ENCODE results near the gene MYZAP.
A peak's percentile ranks its signal among the peaks of the same experiment; 100 is the strongest.

Gene MYZAP

DNA sequence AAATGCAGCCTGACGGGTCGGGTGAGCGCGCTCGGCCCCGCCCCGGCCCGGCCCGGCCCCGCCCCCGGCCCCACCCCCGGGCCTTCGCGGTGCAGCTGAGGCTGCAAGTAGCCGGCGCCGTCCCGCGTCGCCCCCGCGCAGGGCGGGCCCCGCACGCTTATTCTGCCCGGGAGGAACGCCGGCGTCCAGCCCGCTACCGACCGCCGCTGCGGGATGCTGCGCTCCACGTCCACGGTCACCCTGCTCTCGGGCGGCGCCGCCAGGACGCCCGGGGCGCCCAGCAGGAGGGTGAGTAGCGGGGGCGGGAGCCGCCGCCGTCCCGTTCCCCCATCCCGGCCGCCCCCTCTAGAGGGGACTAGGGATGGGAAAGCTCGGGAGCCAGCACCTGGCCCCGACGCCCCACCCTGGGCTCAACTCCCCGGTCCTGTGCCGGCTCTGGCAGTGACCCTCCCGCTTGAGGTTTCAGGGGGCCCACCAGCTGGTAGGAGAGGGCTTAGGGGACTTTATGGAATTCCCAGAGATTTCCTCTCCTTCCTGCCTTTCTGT is at the start of gene MYZAP:
MYZAP (plus strand) TSS at position 83 of the 546 bp plus-strand sequence; CDS start at position 214, 131 bp downstream.
- no peak for FAIRE-seq

DNA sequence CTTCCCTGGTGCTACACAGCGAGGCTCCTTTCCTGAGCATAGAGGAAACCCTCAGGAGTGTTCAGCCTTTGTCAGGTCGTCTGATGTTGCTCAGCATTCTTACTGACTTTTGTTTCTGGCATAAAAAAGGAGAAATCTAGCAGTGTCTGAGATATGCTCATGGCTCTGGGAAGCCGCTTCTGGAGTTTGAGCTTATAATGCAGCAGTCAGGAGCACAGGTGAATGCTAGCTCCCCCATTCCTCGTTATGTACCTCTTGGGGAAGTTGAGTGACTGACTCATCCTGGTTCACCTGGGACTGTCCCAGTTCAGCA is 49.2 kb upstream of the MYZAP start:
- DNase-seq (ENCODE audit: insufficient read length, low spot score) (no peak), FAIRE-seq (no peak)

More for the DNA sequence above, at the start of gene MYZAP:
- peak; percentile 44 for DNase-seq (ENCODE audit: insufficient read length, low spot score)

DNA sequence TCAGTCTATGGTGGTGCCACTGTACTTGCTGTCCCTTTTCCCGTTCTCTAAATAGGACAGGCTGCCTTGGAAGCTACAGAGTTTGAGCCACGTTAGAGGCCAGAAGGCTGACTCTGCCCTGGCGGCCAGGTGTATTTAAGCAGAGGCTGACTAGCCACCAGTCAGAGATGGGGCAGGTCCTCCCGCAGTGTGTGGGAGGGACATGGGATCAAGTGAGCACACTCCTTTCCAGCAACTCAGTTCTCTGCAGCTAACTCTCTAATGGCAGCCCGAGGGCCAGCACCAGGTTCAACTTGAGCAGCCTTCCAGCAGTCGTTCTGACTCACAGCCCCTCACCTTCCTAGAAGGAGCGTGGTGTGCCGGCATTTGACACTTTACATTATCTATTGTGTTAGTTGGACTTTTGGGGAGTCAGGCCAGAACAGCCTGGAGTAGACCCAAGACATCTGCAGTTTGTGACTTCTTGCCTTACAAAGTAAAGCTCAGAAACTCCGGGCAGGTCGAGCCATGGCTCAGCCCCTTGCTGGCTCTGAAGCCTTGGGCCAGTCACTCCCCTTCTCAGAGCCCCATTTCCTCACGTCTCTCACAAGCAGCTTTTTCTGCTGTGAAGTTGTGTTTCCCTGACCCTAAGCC is 46.7 kb upstream of the MYZAP start:
- no peak for FAIRE-seq
- no peak for DNase-seq (ENCODE audit: insufficient read length, low spot score)

GRCh38 chr15:57545995-57546394 is 45.7 kb upstream of the MYZAP start:
- no peak for DNase-seq (ENCODE audit: insufficient read length, low spot score)
- FAIRE-seq = no peak

- no peak for FAIRE-seq
- DNase-seq (ENCODE audit: insufficient read length, low spot score) = no peak
These were observed 44.4 kb upstream of the MYZAP start for GRCh38 chr15:57547243-57547755.

DNA sequence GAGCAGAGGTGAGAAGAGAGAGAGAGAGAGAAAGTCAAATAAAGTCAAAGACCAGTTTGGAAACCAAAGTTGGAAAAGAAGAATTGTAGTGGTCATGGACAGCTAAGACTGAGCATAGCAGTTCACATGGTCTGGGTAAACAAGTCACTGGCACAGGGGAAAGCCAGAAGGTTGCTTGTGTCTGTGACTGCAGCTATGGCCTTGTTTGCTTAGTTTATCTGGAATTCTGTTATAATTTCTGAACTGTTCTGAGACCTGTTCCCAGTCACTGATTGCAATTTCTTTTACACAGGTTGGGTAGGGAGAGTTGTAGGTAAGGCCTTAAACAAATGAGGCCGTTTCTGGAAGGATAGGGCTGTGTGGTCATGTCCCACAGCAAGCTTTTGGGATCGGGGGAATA is 43.4 kb upstream of the MYZAP start:
- DNase-seq (ENCODE audit: insufficient read length, low spot score) = no peak
- FAIRE-seq = no peak

GRCh38 chr15:57548835-57549234 is 42.9 kb upstream of the MYZAP start:
- DNase-seq (ENCODE audit: insufficient read length, low spot score) = no peak
- no peak for FAIRE-seq

- FAIRE-seq (no peak), DNase-seq (ENCODE audit: insufficient read length, low spot score) (no peak)
These were observed 41.8 kb upstream of the MYZAP start for GRCh38 chr15:57549935-57550334.

DNA sequence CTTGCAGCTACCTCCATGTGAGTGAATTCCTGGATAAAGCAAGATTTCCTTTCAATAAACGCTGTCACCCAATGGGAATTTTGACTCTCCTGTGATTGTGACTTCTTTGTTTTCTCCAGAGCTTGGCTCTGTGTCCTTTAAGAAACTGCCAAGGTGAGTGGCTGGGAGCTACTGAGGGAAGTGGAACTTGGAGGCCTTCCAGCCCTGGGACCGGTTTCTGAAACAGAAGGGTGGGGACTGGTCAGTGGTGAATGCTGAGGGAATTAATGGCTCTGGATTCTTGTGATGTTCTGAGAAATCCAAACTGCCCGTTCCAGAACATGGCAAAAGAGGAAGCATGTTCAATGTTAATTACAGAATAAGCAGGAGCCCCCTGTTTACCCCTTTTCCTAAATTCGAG is 41.1 kb upstream of the MYZAP start:
- FAIRE-seq = no peak
- DNase-seq (ENCODE audit: insufficient read length, low spot score) = no peak

- DNase-seq (ENCODE audit: insufficient read length, low spot score) (peak; percentile 86), FAIRE-seq (peak; percentile 70)
These were observed 39.7 kb upstream of the MYZAP start for GRCh38 chr15:57551715-57552677.

DNA sequence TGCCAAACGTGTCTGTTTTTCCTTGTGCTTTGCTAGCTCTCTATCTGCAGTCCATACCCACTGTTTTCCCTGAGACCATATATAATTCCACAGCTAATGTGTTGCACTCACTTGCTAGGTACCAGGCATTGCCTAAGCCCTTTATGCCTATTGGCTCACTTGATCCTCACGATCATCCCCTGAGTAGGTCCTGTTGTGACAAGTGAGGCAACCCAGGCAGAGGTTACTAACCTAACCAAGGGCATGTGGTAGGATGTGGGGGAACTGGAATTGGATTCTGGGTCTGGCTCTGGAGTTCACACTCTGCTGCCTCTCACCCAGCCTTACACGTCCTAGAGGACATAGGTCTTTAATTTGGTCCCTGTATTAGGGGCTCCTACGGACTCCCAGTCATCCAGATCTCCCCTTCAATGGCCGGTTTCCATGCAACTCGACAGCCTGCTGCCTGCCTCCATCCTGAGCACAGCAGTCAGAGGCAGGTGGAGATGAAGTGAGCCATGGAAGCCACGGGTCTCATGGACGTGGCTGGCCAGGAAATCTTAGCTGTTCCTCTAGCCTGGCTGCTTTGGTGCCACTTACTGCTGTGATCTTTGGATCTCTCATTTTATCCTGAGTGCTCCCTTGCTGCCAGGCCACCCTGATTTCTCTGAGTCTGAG is 38.9 kb upstream of the MYZAP start:
- DNase-seq (ENCODE audit: insufficient read length, low spot score) (no peak), FAIRE-seq (no peak)

DNA sequence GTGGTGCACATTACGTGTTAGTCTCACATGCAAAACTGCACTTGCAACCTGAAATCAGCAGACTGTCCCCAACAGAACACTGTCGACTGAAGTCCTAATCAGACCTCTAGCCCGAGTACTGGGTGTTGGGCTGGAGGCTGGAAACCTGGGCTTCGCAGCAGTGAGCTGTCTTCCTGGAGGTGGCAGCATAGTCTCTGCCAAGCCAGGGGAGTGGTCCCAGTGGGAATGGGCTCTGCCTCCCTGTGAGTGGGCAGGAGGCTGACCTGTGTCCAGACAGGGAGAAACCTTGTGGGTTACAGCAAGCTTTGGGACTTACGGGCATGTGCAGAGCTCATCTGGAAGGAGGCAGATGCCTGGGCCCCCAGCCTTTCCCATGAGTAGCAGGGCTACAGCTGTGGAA is 38.2 kb upstream of the MYZAP start:
- no peak for FAIRE-seq

GRCh38 chr15:57554063-57554811 is 37.5 kb upstream of the MYZAP start:
- DNase-seq (ENCODE audit: insufficient read length, low spot score) (no peak), FAIRE-seq (peak; percentile 72)

More for the DNA sequence above, 38.2 kb upstream of the MYZAP start:
- DNase-seq (ENCODE audit: insufficient read length, low spot score) = no peak

DNA sequence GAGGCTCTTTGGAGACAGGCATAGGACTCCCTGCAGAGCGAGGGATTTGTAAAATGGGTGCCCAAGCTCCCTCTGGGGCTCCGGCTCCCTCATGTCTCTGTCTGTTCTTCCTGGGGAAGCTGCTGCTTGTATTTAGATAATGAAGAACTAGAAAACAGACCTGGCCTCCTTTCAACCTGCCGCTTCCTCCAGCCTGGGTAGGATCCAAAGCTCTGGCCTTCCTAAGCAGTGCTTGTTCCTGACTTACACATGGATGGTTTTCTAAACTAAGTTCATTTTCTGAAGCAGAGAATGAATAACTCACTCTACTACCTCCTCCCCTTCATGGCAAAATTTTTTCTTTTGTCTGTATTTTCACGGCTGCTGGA is 36.9 kb upstream of the MYZAP start:
- DNase-seq (ENCODE audit: insufficient read length, low spot score) (no peak), FAIRE-seq (no peak)

DNA sequence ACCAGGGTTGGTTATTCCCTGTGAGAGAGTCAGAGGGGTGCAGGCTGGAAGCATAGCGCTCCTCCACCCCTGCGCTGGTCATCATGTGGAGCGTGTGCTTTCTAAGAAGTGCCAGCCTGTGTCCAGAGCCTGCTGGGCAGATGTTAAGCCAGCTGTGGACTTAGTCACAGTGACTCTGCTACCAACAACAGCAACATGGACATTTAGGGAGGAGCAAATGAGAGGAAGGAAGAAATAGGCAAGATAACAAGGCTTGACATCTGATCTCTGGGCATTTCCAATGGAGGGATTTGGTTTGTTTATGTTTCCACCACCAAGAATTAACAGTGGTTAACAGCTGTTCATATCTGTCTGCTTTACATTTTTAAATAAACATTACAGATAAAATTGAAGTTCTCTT is 36.4 kb upstream of the MYZAP start:
- DNase-seq (ENCODE audit: insufficient read length, low spot score) (no peak), FAIRE-seq (no peak)

DNA sequence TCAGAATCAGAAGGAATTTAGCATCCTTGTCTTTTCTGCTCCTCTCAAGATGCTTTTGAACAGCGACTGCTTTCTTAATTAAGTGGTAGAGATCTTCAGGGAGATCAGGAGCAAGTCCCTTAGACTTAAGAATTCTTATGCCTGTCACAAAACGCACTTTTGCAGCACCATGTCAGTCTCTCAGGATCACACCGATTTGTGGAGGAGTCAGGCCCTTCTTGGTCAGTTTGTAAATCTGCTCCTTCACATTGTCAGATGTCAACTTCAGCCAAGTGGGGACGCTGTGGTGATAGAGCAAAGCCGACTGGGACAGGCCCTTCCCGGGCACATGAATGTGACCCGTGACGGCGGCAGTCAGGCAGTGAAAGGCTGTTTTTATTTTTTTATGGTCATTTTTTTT is 35.7 kb upstream of the MYZAP start:
- FAIRE-seq (no peak), DNase-seq (ENCODE audit: insufficient read length, low spot score) (no peak)

DNA sequence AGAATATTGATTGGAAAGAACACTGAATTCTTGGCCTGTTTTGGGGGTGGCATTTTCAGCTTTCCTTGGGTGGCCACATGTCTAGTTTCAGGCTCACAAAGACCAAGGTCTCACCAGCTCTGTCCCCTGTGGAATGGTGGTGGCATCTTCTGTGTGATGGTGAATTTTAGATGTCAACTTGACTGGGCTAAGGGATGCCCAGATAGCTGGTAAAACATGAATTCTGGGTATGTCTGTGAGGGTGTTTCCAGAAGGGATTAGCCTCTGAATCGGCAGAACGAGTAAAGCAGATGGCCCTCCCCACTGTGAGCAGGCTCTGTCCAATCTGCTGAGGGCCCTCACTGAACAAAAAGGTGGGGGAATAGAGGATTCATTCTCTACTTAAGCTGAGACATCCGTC is 34.4 kb upstream of the MYZAP start:
- FAIRE-seq (no peak), DNase-seq (ENCODE audit: insufficient read length, low spot score) (no peak)

DNA sequence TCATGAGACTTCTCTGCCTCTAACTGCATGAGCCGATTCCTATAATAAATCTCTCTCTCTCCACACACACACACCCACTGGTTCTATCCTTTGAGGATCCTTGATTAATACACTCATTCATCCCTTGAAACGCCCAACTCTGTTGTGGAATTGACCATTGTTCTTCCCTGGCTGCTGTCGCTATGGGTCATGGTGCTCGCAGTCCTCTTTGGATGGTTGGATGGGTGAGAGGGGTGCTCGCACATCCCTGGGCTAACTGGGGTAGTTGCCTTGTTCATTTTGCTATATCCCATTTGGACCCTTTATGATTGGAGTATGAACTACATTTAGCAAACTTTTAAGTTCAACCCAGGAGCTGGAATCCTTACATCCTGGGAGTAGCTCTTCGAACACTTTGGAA is 33.9 kb upstream of the MYZAP start:
- FAIRE-seq (no peak), DNase-seq (ENCODE audit: insufficient read length, low spot score) (no peak)

DNA sequence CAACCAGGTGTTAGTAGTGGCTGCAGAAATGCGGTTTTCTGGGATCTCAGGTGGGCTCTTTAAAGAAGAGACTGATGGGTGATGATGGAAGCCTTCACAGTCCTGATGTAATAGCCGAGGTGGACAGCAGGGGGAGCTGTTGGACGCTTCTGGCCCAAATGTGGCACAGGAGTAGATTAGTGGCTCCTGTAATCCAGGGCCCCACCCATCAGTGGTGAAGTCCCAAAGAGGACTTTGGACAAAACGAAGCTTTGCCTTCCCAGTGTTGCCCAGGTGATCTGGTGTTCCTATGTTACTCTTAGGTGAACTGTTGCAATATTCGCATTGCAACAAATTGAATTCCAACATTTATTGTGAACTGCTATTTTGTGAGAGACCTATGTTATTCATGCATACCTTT is 31.8 kb upstream of the MYZAP start:
- FAIRE-seq (no peak), DNase-seq (ENCODE audit: insufficient read length, low spot score) (peak; percentile 49)

DNA sequence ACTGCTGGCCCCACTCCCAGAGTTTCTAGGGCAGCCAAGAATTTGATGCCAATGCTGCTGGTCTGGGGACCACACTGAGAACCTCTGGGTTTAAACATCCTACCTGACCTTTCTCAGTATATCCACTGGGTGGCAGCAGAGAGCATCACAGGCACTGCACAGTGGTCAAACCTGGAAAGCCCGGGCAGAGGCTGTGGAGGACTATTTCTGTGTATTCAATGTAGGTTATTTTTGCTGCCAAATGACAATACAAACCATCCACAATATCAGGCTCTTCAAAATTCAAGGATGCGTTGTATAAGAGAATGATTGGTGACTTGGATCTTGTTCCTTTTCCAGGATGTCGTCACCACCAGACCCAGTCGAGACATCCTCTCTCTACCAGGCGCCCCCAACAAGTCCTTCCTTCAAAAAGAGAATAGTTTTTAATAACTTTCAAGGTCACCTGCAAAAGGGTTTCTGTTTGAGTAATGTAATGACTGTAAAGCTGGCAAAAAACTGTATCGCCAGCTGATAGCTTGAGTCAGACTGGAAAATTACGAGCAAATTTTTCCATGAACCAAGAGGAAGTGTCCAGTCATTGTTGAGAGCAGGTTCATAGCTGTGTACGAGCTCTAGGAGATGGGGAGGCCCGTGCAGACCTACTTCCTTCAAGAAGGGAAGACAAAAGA is 30.5 kb upstream of the MYZAP start:
- DNase-seq (ENCODE audit: insufficient read length, low spot score) (peak; percentile 65), FAIRE-seq (peak; percentile 36)
